ENCODE results near the gene NISCH. TPM values are rescaled to one million over a fixed set of nuclear protein-coding genes. Genes with fewer than 3 reads are reported as not detected.

The NISCH gene
- total RNA-seq, 1 donor from 2014 or later: 58.3 TPM

- peaks cover 0 to 3% of the 10 kb centered on the region in 2 donors for H3K4me1 ChIP-seq
- no peak overlapping the region for H3K27ac ChIP-seq
- peaks cover 77 to 89% of the 10 kb centered on the region in 2 donors for H3K36me3 ChIP-seq
- intact Hi-C loops (cut with DNase I): no loop called here
- TF ChIP-seq CTCF (IDR thresholded peaks at IDR 0.05): no peak
- no peaks in the 10 kb centered on the region for H3K27me3 ChIP-seq
- no peak overlapping the region for H3K4me3 ChIP-seq
- DNase-seq (ENCODE audit: low spot score in 2 of 2): no peak
- H3K9me3 ChIP-seq: no peaks in the 10 kb centered on the region
These were observed 25.6 kb downstream of the NISCH start for GRCh38 chr3:52480768-52481715.

- TF ChIP-seq CTCF (IDR thresholded peaks at IDR 0.05): peak in 2 of 3 experiments; percentile 17 to 43
- H3K27ac ChIP-seq: no peak overlapping the region
- no peaks in the 10 kb centered on the region for H3K27me3 ChIP-seq
- DNase-seq (ENCODE audit: low spot score in 2 of 2): no peak
- peaks cover 0 to 3% of the 10 kb centered on the region in 2 donors for H3K4me1 ChIP-seq
- H3K36me3 ChIP-seq: peaks cover 77 to 89% of the 10 kb centered on the region in 2 donors
- intact Hi-C loops (cut with DNase I): no loop called here
- no peaks in the 10 kb centered on the region for H3K9me3 ChIP-seq
- no peak overlapping the region for H3K4me3 ChIP-seq
These were observed 26.6 kb downstream of the NISCH start for GRCh38 chr3:52481819-52482521.

- Histone ChIP-seq H3K4me1 (peaks cover 0 to 3% of the 10 kb centered on the region in 2 donors), H3K9me3 (no peaks in the 10 kb centered on the region), H3K27ac (peak overlapping the region; percentile 23 to 24), H3K27me3 (no peaks in the 10 kb centered on the region), H3K4me3 (no peak overlapping the region), H3K36me3 (peaks cover 77 to 89% of the 10 kb centered on the region in 2 donors)
- no peak for TF ChIP-seq CTCF (IDR thresholded peaks at IDR 0.05)
- intact Hi-C loops (cut with DNase I): no loop called here
- no peak for DNase-seq (ENCODE audit: low spot score in 2 of 2)
These were observed 27.7 kb downstream of the NISCH start for GRCh38 chr3:52483081-52483480.

- peaks cover 0 to 3% of the 10 kb centered on the region in 2 donors for H3K4me1 ChIP-seq
- peak overlapping the region; percentile 40 to 51 for H3K27ac ChIP-seq
- peaks cover 77 to 89% of the 10 kb centered on the region in 2 donors for H3K36me3 ChIP-seq
- no peaks in the 10 kb centered on the region for H3K9me3 ChIP-seq
- intact Hi-C loops (cut with DNase I): no loop called here
- TF ChIP-seq CTCF (IDR thresholded peaks at IDR 0.05): no peak
- no peak for DNase-seq (ENCODE audit: low spot score in 2 of 2)
- H3K27me3 ChIP-seq: no peaks in the 10 kb centered on the region
- no peak overlapping the region for H3K4me3 ChIP-seq
These were observed 28.4 kb downstream of the NISCH start for GRCh38 chr3:52483577-52484381.
